ENCODE results near the gene PRRC2B. TPM values are rescaled to one million over a fixed set of nuclear protein-coding genes. Genes with fewer than 3 reads are reported as not detected.
A peak's percentile ranks its signal among the peaks of the same experiment; 100 is the strongest.
"Not testable (repeated sequence)": the region's sequence is repeated elsewhere in the genome, so short reads cannot be mapped to it uniquely, and the experiment has no call there.

Gene PRRC2B
- total RNA-seq, 4 donors from 2014 or later: 102 to 168 (median 144) TPM

DNA sequence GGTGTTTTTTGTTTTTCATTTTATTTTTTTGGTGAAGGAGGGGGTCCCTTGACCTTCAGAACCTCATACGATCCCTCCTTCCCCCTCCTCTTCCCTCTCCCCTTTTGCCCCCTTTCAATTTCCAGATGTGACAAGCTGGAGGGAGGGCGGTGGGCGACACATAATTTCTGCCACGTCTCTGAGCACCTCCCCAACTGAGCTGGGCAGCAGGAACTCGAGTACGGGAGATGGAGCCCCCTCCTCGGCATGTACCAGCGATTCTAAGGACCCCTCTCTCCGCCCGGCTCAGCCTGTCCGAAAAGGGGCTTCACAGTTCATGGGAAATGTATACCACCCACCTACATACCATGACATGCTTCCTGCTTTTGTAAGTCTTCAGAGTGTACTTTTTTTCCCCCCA is 52.4 kb downstream of the PRRC2B start:
- no peak for DNase-seq (ENCODE audit: low spot score in 2 of 2)
- TF ChIP-seq, protein P1, sequence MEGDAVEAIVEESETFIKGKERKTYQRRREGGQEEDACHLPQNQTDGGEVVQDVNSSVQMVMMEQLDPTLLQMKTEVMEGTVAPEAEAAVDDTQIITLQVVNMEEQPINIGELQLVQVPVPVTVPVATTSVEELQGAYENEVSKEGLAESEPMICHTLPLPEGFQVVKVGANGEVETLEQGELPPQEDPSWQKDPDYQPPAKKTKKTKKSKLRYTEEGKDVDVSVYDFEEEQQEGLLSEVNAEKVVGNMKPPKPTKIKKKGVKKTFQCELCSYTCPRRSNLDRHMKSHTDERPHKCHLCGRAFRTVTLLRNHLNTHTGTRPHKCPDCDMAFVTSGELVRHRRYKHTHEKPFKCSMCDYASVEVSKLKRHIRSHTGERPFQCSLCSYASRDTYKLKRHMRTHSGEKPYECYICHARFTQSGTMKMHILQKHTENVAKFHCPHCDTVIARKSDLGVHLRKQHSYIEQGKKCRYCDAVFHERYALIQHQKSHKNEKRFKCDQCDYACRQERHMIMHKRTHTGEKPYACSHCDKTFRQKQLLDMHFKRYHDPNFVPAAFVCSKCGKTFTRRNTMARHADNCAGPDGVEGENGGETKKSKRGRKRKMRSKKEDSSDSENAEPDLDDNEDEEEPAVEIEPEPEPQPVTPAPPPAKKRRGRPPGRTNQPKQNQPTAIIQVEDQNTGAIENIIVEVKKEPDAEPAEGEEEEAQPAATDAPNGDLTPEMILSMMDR (IDR thresholded peaks at IDR 0.05): no peak
- no peak for TF ChIP-seq POLR2A (IDR thresholded peaks at IDR 0.05)
- 86 to 89% methylated on average over 11 of the region's 11 CpGs for WGBS, 2 donors
- intact Hi-C loops (cut with DNase I; ENCODE audit: low total_unique reads): no loop called here
- no peak overlapping the region for H3K4me3 ChIP-seq (ENCODE audit: low read depth, poor library complexity, severe bottlenecking)

DNA sequence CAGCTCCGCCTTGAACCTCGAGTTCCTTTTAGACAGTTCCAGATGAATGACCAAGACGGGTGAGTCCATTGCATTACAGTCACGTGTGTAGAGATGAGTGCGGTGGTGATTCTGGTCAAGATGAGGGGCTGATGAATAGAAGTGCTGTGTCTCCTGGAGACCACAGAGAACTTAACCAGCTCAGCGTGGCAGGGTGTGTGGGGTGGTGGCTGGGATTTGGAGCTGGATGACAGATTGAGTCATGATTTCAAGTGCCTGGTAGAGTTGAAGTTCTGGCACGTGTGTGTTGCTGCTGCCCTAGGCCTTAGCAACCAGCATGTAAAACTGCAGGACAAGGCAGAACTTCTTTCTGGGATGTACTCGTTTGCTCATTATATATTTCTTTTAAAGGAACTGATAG is 53.3 kb downstream of the PRRC2B start:
- WGBS, 2 donors: 43 to 53% methylated on average over 8 of the region's 8 CpGs
- H3K4me3 ChIP-seq (ENCODE audit: low read depth, poor library complexity, severe bottlenecking): no peak overlapping the region
- DNase-seq (ENCODE audit: low spot score in 2 of 2): peak in 1 of 2 donors; percentile 34
- no peak for TF ChIP-seq POLR2A (IDR thresholded peaks at IDR 0.05)
- TF ChIP-seq, protein P1 (IDR thresholded peaks at IDR 0.05): no peak
- intact Hi-C loops (cut with DNase I; ENCODE audit: low total_unique reads): no loop called here

DNA sequence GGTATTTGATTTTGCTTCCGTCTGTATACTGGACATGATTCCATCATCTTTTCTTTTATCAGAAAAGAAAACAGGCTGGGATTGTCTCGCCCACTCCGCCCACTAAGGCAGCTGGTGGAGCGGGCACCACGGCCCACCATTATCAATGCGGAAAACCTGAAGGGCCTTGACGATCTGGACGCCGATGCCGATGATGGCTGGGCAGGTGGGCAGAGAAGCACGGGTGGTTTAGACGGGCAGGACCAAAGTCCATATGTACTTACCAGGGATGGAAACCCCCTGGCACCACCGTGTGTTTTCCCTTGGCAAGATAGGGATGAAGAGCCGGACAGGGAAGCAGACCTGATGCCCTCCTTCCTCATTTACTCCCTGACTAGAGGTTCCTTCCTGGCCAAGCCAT is 53.7 kb downstream of the PRRC2B start:
- 66 to 68% methylated on average over 14 of the region's 14 CpGs for WGBS, 2 donors
- no peak for DNase-seq (ENCODE audit: low spot score in 2 of 2)
- TF ChIP-seq POLR2A (IDR thresholded peaks at IDR 0.05): no peak
- TF ChIP-seq, protein P1 (IDR thresholded peaks at IDR 0.05): no peak
- H3K4me3 ChIP-seq (ENCODE audit: low read depth, poor library complexity, severe bottlenecking): no peak overlapping the region
- intact Hi-C loops (cut with DNase I; ENCODE audit: low total_unique reads): no loop called here

GRCh38 chr9:131448818-131449217 is 54.9 kb downstream of the PRRC2B start:
- TF ChIP-seq, protein P1 (IDR thresholded peaks at IDR 0.05): no peak
- TF ChIP-seq POLR2A (IDR thresholded peaks at IDR 0.05): no peak
- no peak for DNase-seq (ENCODE audit: low spot score in 2 of 2)
- 93 to 97% methylated on average over 3 of the region's 3 CpGs for WGBS, 2 donors
- no peak overlapping the region for H3K4me3 ChIP-seq (ENCODE audit: low read depth, poor library complexity, severe bottlenecking)
- intact Hi-C loops (cut with DNase I; ENCODE audit: low total_unique reads): no loop called here

DNA sequence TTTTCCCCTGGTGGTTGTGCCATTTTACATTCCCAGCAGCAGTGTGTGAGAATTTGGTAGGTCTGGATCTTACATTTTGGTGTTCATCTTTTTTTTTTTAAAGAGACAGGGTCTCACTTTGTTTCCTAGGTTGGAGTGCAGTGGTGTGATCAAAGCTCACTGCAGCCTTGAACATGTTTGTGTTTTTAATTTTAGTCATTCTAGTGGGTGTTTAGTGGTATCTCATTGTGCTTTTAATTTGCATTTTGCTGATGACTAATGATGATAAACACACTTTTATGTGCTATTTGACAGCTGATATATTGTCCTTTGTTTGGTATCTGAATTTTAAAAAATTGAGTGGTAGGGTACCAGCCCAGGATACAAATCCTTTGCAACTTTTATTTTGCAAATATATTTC is 55.4 kb downstream of the PRRC2B start:
- TF ChIP-seq, protein P1 (IDR thresholded peaks at IDR 0.05): no peak
- no peak for TF ChIP-seq POLR2A (IDR thresholded peaks at IDR 0.05)
- DNase-seq (ENCODE audit: low spot score in 2 of 2): no peak
- no peak overlapping the region for H3K4me3 ChIP-seq (ENCODE audit: low read depth, poor library complexity, severe bottlenecking)
- intact Hi-C loops (cut with DNase I; ENCODE audit: low total_unique reads): no loop called here

- TF ChIP-seq POLR2A (IDR thresholded peaks at IDR 0.05): no peak
- DNase-seq (ENCODE audit: low spot score in 2 of 2): no peak
- no peak overlapping the region for H3K4me3 ChIP-seq (ENCODE audit: low read depth, poor library complexity, severe bottlenecking)
- intact Hi-C loops (cut with DNase I; ENCODE audit: low total_unique reads): no loop called here
These were observed 60.1 kb downstream of the PRRC2B start for GRCh38 chr9:131454028-131454427.

- intact Hi-C loops (cut with DNase I; ENCODE audit: low total_unique reads); DNase-seq (ENCODE audit: low spot score in 2 of 2); H3K4me3 ChIP-seq (ENCODE audit: low read depth, poor library complexity, severe bottlenecking): not testable (repeated sequence)
- 95 to 97% methylated on average over 10 of the region's 10 CpGs for WGBS, 2 donors
These were observed 61.8 kb downstream of the PRRC2B start for GRCh38 chr9:131455655-131456054.

Measured in lower leg skin (tissue), 4 donors.